ENCODE results near the gene BOD1L2. TPM values are rescaled to one million over a fixed set of nuclear protein-coding genes. Genes with fewer than 3 reads are reported as not detected.

The BOD1L2 gene
- total RNA-seq, 4 donors from 2014 or later: not detected

- no peak overlapping the region for H3K4me3 ChIP-seq
- 4% methylated on average over 6 of the region's 7 CpGs for WGBS
- intact Hi-C loops (cut with DNase I): no loop called here
Observed at GRCh38 chr18:57150828-57151227, 3.9 kb downstream of the BOD1L2 start.

GRCh38 chr18:57154191-57154830, 7.4 kb downstream of the BOD1L2 start:
- H3K4me3 ChIP-seq: no peak overlapping the region

More at GRCh38 chr18:57150828-57151227, 3.9 kb downstream of the BOD1L2 start:
- Histone ChIP-seq H3K36me3 (no peaks in the 10 kb centered on the region), H3K27ac (replicated peaks in 1 of 4) (no peak overlapping the region), H3K9me3 (no peaks in the 10 kb centered on the region), H3K4me1 (peaks cover 0 to 11% (median 5%) of the 10 kb centered on the region in 4 donors), H3K27me3 (peaks cover 0 to 23% (median 0%) of the 10 kb centered on the region in 4 donors)
- no peak for TF ChIP-seq EP300 (IDR thresholded peaks at IDR 0.05)
- TF ChIP-seq POLR2AphosphoS5 (IDR thresholded peaks at IDR 0.05): no peak
- TF ChIP-seq POLR2A (IDR thresholded peaks at IDR 0.05; ENCODE audit: low read depth): no peak
- no peak for TF ChIP-seq CTCF (IDR thresholded peaks at IDR 0.05)
- no peak for DNase-seq (ENCODE audit: extremely low spot score)

GRCh38 chr18:57164401-57164800, 17.5 kb downstream of the BOD1L2 start:
- Histone ChIP-seq H3K9me3 (peaks cover 0 to 9% (median 6%) of the 10 kb centered on the region in 4 donors), H3K27ac (replicated peaks in 1 of 4) (no peak overlapping the region), H3K4me3 (no peak overlapping the region), H3K4me1 (no peaks in the 10 kb centered on the region), H3K36me3 (no peaks in the 10 kb centered on the region), H3K27me3 (peaks cover 0 to 21% (median 0%) of the 10 kb centered on the region in 4 donors)
- TF ChIP-seq EP300 (IDR thresholded peaks at IDR 0.05): no peak
- TF ChIP-seq CTCF (IDR thresholded peaks at IDR 0.05): no peak
- TF ChIP-seq POLR2A (IDR thresholded peaks at IDR 0.05; ENCODE audit: low read depth): no peak
- no peak for TF ChIP-seq POLR2AphosphoS5 (IDR thresholded peaks at IDR 0.05)
- 66% methylated on average over 6 of the region's 6 CpGs for WGBS
- DNase-seq (ENCODE audit: extremely low spot score): peak; percentile 53
- intact Hi-C loops (cut with DNase I): no loop called here

More at GRCh38 chr18:57154191-57154830, 7.4 kb downstream of the BOD1L2 start:
- peaks cover 0 to 23% (median 0%) of the 10 kb centered on the region in 4 donors for H3K27me3 ChIP-seq
- peaks cover 0 to 11% (median 5%) of the 10 kb centered on the region in 4 donors for H3K4me1 ChIP-seq
- no peaks in the 10 kb centered on the region for H3K9me3 ChIP-seq
- DNase-seq (ENCODE audit: extremely low spot score): no peak
- TF ChIP-seq CTCF (IDR thresholded peaks at IDR 0.05): no peak
- TF ChIP-seq POLR2A (IDR thresholded peaks at IDR 0.05; ENCODE audit: low read depth): no peak
- TF ChIP-seq POLR2AphosphoS5 (IDR thresholded peaks at IDR 0.05): no peak
- intact Hi-C loops (cut with DNase I): no loop called here
- H3K36me3 ChIP-seq: no peaks in the 10 kb centered on the region
- no peak overlapping the region for H3K27ac ChIP-seq (replicated peaks in 1 of 4)
- 44% methylated on average over 13 of the region's 13 CpGs for WGBS

GRCh38 chr18:57167617-57168308, 20.9 kb downstream of the BOD1L2 start:
- no peak for DNase-seq (ENCODE audit: extremely low spot score)
- Histone ChIP-seq H3K27me3 (peaks cover 0 to 21% (median 0%) of the 10 kb centered on the region in 4 donors), H3K27ac (replicated peaks in 1 of 4) (no peak overlapping the region), H3K4me3 (no peak overlapping the region), H3K9me3 (peaks cover 0 to 5% (median 3%) of the 10 kb centered on the region in 4 donors), H3K4me1 (no peaks in the 10 kb centered on the region), H3K36me3 (no peaks in the 10 kb centered on the region)
- intact Hi-C loops (cut with DNase I): no loop called here
- 68% methylated on average over 1 of the region's 1 CpG for WGBS
- no peak for TF ChIP-seq POLR2A (IDR thresholded peaks at IDR 0.05; ENCODE audit: low read depth)

GRCh38 chr18:57171026-57171425, 24.1 kb downstream of the BOD1L2 start:
- H3K4me1 ChIP-seq: no peaks in the 10 kb centered on the region
- peak; percentile 53 for DNase-seq (ENCODE audit: extremely low spot score)
- no peaks in the 10 kb centered on the region for H3K36me3 ChIP-seq
- TF ChIP-seq EP300 (IDR thresholded peaks at IDR 0.05): no peak
- no peak for TF ChIP-seq POLR2AphosphoS5 (IDR thresholded peaks at IDR 0.05)
- no peak for TF ChIP-seq CTCF (IDR thresholded peaks at IDR 0.05)
- TF ChIP-seq POLR2A (IDR thresholded peaks at IDR 0.05; ENCODE audit: low read depth): no peak
- peaks cover 0 to 14% (median 0%) of the 10 kb centered on the region in 4 donors for H3K27me3 ChIP-seq
- no peak overlapping the region for H3K4me3 ChIP-seq
- intact Hi-C loops (cut with DNase I): no loop called here
- WGBS: 75% methylated on average over 1 of the region's 1 CpG
- H3K27ac ChIP-seq (replicated peaks in 1 of 4): no peak overlapping the region
- peaks cover 0 to 13% (median 2%) of the 10 kb centered on the region in 4 donors for H3K9me3 ChIP-seq

Measured in esophagus muscularis mucosa (tissue), 4 donors.